Activated CD8-positive, alpha-beta memory T cell treated with anti-CD3 and anti-CD28 coated beads, Interleukin-2, amount 50 U/mL, for 24 hours (primary cell): ENCODE results near the gene RICTOR.
"Not testable (repeated sequence)": the region's sequence is repeated elsewhere in the genome, so short reads cannot be mapped to it uniquely, and the experiment has no call there.

ENCODE experiments used
- DNase-seq: peaks from one replicate; pipeline ENCODE4 v3.0.0-alpha.2; 2020; ENCODE audit errors: extremely low read depth

Gene RICTOR

GRCh38 chr5:39055768-39056398 is 18.3 kb downstream of the RICTOR start:
- DNase-seq, result no peak

GRCh38 chr5:39055027-39055767 is 19.0 kb downstream of the RICTOR start:
- no peak for DNase-seq

GRCh38 chr5:39053189-39053588 is 21.0 kb downstream of the RICTOR start:
- no peak for DNase-seq

GRCh38 chr5:39052141-39052540 is 22.1 kb downstream of the RICTOR start:
- DNase-seq, result no peak

- no peak for DNase-seq
These were observed 24.9 kb downstream of the RICTOR start for GRCh38 chr5:39049315-39049714.

- no peak for DNase-seq
These were observed 33.3 kb downstream of the RICTOR start for GRCh38 chr5:39040875-39041274.

GRCh38 chr5:39034493-39034892 is 39.7 kb downstream of the RICTOR start:
- not testable (repeated sequence) for DNase-seq

- no peak for DNase-seq
These were observed 43.2 kb downstream of the RICTOR start for GRCh38 chr5:39031041-39031440.

- no peak for DNase-seq
These were observed 48.7 kb downstream of the RICTOR start for GRCh38 chr5:39025456-39025855.

- DNase-seq, result no peak
These were observed 49.3 kb downstream of the RICTOR start for GRCh38 chr5:39024884-39025283.

- DNase-seq, result no peak
These were observed 50.2 kb downstream of the RICTOR start for GRCh38 chr5:39024005-39024404.

GRCh38 chr5:39023121-39023520 is 51.1 kb downstream of the RICTOR start:
- DNase-seq, result no peak

GRCh38 chr5:39022151-39022550 is 52.0 kb downstream of the RICTOR start:
- DNase-seq, result no peak

- no peak for DNase-seq
These were observed 52.8 kb downstream of the RICTOR start for GRCh38 chr5:39021413-39021812.

- DNase-seq, result no peak
These were observed 53.7 kb downstream of the RICTOR start for GRCh38 chr5:39020458-39020857.

GRCh38 chr5:39019254-39019653 is 54.9 kb downstream of the RICTOR start:
- no peak for DNase-seq

GRCh38 chr5:39017504-39017903 is 56.7 kb downstream of the RICTOR start:
- no peak for DNase-seq

GRCh38 chr5:39016587-39017275 is 57.5 kb downstream of the RICTOR start:
- no peak for DNase-seq

- no peak for DNase-seq
These were observed 58.2 kb downstream of the RICTOR start for GRCh38 chr5:39015743-39016586.

GRCh38 chr5:39014561-39014960 is 59.6 kb downstream of the RICTOR start:
- DNase-seq, result no peak

- no peak for DNase-seq
These were observed 60.3 kb downstream of the RICTOR start for GRCh38 chr5:39013938-39014337.

GRCh38 chr5:39010958-39011357 is 63.2 kb downstream of the RICTOR start:
- not testable (repeated sequence) for DNase-seq
